Vagina (tissue), 2 donors: Measurements from ENCODE around the gene BAHCC1.

Experiments used
- POLR2A ChIP-seq, 2 donors: fragments of 450-650 bp; IDR thresholded peaks; one replicate each; pipeline ENCODE4 v1.6.1; 2017; ENCODE audit warnings: antibody characterized with exemption in 2 of 2, mild to moderate bottlenecking in 2 of 2, moderate library complexity in 2 of 2
- TF ChIP-seq, protein P1 (sequence below), 3 experiments: fragments of 450-650 bp in 2 of 3; fragments of 200-600 bp in 1 of 3; sonication (generic) in 1 of 3; IDR thresholded peaks; one replicate each; pipeline ENCODE4 v1.5.1; 2017 to 2019; ENCODE audit warnings: antibody characterized with exemption in 3 of 3, mild to moderate bottlenecking in 2 of 3, moderate library complexity in 2 of 3

- TF ChIP-seq POLR2A (IDR thresholded peaks at IDR 0.05): peak in 1 of 2 donors; percentile 83
- TF ChIP-seq, protein P1, sequence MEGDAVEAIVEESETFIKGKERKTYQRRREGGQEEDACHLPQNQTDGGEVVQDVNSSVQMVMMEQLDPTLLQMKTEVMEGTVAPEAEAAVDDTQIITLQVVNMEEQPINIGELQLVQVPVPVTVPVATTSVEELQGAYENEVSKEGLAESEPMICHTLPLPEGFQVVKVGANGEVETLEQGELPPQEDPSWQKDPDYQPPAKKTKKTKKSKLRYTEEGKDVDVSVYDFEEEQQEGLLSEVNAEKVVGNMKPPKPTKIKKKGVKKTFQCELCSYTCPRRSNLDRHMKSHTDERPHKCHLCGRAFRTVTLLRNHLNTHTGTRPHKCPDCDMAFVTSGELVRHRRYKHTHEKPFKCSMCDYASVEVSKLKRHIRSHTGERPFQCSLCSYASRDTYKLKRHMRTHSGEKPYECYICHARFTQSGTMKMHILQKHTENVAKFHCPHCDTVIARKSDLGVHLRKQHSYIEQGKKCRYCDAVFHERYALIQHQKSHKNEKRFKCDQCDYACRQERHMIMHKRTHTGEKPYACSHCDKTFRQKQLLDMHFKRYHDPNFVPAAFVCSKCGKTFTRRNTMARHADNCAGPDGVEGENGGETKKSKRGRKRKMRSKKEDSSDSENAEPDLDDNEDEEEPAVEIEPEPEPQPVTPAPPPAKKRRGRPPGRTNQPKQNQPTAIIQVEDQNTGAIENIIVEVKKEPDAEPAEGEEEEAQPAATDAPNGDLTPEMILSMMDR (IDR thresholded peaks at IDR 0.05): peak in 1 of 3 experiments; percentile 23
Observed at GRCh38 chr17:81393684-81394376, 1.4 kb upstream of the BAHCC1 start.
